Fibroblast of lung (primary cell): ENCODE data around the gene ACYP2.

ENCODE experiments used
- CTCF ChIP-seq, 2 donors: IDR thresholded peaks in 1 of 2; conservative IDR thresholded peaks in 1 of 2; 1 replicate in 1 of 2; 2 replicates in 1 of 2; pipeline ENCODE4 v1.5.1; 2011 to 2012; ENCODE audit warnings: low read length in 2 of 2, control low read depth in 1 of 2, inconsistent platforms in 1 of 2, low read depth in 1 of 2, mild to moderate bottlenecking in 1 of 2
- EZH2 ChIP-seq: IDR thresholded peaks from 2 replicates; pipeline ENCODE4 v1.5.1; 2012; ENCODE audit warnings: low read length, control low read depth, mild to moderate bottlenecking; ENCODE audit errors: missing control alignments

DNA sequence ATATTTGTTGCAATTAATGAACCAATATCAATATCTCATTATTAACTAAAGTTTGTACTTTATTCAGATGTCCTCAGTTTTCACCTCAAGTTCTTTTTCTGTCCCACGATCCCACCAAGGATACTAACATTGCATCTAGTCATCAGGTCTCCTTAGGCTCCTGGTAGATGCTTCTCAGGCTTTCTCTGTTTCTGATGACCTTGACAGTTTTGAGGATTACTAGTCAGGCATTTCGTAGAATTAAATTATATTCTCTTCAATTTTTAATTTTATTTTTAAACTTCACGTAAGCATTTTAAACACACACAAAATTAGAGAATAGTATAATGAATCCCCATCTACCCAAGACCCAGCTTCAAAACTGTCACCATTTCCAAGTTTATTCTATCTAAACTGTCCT lies 5.6 kb upstream of the ACYP2 start:
- TF ChIP-seq CTCF (conservative IDR thresholded peaks at IDR 0.05 in 1 of 2, IDR thresholded peaks at IDR 0.05 in 1 of 2; ENCODE audit: low read depth in 1 of 2, low read length in 2 of 2): no peak
- no peak for TF ChIP-seq EZH2
